ELF-1 (cell line): ENCODE measurements around the gene FHOD3.

Experiments used
- DNase-seq: peaks from one replicate; pipeline ENCODE4 v3.0.0-alpha.2; 2016; ENCODE audit warnings: low read depth, low spot score

Gene FHOD3

GRCh38 chr18:36826556-36826955 lies 529.0 kb downstream of the FHOD3 start:
- no peak for DNase-seq

- no peak for DNase-seq
Observed at GRCh38 chr18:36828157-36828629, 530.7 kb downstream of the FHOD3 start.

DNA sequence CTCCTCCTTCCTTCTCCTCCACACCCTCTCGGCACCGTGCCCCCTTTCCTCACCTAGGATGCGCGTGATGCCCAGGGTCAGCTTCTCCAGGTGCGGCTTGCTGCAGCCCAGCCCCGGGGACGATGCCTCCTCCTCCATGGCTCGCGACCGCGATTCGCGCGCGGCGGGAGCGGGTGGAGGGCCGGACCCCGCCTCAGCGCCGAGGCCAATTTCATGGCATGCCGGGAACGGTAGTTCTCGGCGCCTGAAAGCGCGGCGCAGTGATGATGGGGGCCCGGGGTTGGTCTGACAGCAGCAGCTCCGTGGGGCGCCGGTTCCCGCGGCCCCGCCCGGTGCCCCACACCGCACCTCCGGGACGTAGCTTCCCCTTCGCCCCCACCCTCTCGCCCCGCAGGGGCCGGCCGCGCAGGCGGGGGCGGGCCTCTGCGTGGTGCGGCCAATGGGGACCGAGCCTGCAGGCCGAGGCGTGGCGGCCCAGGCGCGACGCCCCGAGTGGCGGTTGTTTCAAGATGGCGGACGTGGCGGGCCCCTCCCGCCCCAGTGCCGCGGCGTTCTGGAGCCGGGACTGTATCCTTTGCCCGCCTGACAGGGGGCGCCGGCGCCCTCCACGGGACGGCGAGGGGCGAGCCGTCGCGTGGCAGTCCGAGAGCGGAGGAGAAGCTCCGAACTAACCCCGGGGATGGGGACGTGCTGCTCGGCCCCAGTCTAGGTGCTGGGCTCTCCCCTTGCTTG lies 531.3 kb downstream of the FHOD3 start, which contains the start of the genes KIAA1328 and TPGS2:
Gene KIAA1328 (plus strand): TSS at position 498 of the 732 bp plus-strand sequence. CDS start 12 bp downstream, at position 510.
Gene TPGS2 (minus strand): TSS at position 373 of the 732 bp plus-strand sequence. CDS start 235 bp downstream, at position 138.
- peak; percentile 91 for DNase-seq
